GM18517 (cell line): ENCODE measurements around the gene DBP.

ENCODE experiments used
- ATAC-seq: cut with Tn5 transposase; IDR thresholded peaks from one replicate; pipeline ENCODE4 v1.9.1; 2021; ENCODE audit warnings: mild to moderate bottlenecking, moderate library complexity; ENCODE audit not compliant: unreplicated experiment

DBP gene

DNA sequence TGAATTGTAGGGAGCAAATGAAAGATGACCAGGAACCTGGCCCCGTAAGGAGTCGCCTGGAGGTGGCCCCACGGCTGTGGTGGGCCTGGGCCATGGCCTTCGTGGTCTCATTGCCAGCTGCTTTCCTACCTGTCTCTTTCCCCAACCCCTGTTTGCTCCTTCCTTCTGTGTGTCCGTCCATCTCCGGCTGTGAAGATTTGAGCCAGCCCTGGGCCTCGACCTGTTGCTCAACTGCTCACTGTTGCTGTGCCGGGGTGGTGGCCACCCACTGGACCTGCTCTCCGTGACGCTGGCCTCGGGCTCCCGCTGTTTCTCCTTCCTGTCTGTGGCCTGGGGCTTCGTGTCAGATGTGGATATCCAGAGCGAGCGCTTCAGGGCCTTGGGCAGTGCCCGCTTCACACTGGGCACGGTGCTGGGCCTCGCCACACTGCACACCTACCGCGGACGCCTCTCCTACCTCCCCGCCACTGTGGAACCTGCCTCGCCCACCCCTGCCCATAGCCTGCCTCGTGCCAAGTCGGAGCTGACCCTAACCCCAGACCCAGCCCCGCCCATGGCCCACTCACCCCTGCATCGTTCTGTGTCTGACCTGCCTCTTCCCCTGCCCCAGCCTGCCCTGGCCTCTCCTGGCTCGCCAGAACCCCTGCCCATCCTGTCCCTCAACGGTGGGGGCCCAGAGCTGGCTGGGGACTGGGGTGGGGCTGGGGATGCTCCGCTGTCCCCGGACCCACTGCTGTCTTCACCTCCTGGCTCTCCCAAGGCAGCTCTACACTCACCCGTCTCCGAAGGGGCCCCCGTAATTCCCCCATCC, 8.5 kb downstream of the DBP start:
- no peak for ATAC-seq

DNA sequence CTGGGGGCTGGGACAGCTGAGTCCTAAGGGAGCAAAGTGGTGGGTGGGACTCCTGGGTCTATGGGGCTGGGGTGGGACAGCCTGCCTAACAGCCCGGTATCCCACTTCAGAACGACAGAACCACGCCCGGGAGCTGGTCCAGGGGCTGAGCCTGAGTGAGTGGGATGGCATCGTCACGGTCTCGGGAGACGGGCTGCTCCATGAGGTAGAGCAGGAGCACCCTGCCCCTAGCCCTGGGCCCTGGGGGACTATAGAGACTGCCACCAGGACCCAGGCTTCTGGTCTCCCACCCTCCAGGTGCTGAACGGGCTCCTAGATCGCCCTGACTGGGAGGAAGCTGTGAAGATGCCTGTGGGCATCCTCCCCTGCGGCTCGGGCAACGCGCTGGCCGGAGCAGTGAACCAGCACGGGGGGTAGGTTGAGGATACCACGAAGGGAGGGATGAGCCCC, 9.3 kb downstream of the DBP start:
- no peak for ATAC-seq

DNA sequence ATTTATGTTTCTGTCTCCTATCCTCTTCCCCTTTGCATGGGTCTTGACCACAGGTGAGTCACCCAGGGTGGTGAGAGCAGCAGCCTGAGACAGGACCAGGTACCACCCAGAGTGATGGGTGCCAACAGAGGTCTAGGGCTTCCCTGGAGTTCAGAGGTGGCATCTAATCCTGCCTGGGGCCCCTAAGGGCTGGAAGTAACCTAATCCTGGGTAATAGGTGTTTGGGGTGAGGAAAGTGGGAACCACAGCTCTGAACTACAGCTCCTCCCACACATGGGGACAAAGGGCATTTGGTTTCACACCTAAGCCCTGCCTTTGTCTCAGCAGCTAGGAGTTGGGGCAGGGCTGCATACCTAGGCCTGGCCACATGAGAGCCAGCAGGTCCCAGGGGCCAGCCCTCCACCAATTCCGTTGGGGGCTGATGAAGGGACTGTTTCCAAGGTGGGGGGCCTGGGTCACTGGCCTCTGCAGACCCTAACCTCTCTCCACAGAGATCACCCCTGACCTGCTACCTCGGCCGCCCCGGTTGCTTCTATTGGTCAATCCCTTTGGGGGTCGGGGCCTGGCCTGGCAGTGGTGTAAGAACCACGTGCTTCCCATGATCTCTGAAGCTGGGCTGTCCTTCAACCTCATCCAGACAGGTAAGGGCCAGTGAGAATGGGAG, 9.8 kb downstream of the DBP start:
- no peak for ATAC-seq

DNA sequence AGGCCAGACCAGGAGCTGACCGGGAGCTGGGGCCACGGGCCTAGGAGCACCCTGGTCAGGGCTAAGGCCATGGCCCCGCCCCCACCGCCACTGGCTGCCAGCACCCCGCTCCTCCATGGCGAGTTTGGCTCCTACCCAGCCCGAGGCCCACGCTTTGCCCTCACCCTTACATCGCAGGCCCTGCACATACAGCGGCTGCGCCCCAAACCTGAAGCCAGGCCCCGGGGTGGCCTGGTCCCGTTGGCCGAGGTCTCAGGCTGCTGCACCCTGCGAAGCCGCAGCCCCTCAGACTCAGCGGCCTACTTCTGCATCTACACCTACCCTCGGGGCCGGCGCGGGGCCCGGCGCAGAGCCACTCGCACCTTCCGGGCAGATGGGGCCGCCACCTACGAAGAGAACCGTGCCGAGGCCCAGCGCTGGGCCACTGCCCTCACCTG, 11.3 kb downstream of the DBP start:
- ATAC-seq = no peak

DNA sequence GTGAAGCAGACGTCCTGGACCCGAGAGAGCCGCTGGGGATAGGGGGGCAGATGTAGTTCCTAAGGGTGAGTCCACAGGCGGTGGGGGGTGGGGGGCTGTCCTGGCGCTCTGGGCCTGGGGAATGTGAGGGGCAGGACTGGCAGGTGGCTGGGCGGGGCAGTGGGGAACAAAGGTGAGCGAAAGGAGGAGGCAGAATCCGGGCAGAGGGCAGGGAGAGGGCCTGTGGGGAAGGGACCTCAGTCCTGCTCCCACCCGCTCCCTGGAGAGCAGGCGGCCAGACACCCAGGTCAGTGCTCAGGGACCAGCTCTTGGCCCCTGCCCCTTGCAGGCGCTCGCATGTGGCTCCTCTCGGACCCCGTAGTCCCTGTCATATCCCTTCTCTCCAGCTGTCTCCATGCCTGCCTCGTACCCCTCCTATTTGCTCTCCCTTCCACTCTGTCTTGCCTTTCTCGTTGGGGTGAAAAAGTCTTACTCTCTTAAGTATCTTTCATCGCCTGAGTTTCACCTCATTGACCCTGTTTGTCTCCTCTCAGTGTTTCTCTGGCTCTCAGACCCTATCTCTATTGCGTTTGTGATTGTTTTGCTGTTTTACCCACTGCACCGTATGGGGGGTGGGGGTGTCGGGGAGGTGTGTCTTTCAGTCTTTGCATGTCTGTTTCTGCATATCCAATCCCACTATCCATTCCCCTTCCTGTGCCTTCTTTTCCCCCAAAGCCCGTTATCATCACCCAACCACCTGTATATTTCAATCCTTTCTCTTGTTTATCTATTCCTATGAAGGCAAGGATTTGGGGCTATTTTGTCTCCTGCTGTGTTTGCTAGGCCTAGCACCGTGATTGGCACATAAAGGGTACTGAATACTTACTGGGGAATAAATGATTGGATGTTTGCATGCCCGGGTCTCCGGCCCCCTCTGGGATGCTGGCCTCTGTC, 12.1 kb downstream of the DBP start:
- ATAC-seq = no peak

DNA sequence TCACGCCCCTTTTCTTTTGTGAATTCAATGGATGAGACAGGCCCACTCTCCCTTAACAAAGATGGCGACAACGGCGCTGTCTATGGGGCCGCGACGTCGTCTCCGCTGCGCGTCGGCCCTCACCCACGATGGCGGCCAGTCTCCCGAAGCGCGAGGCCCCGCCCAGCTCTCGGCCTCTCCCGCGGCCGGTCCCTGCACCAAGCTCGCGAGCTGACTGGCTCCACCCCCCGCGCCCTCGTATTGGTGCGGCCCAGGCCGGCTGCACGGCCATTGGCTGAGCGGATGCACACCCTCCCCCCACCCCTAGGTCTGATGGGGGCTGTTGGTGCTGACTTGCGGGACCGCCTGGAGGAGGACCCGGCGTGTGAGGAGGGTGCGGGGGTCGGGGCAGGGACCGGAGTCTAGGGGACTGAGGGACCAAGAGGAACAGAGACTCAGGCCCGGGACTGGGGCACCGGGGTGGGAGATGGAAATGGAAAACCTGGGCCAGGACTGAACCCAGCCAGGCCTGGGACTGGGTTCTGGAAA, 13.0 kb downstream of the DBP start:
- peak; percentile 38 for ATAC-seq

DNA sequence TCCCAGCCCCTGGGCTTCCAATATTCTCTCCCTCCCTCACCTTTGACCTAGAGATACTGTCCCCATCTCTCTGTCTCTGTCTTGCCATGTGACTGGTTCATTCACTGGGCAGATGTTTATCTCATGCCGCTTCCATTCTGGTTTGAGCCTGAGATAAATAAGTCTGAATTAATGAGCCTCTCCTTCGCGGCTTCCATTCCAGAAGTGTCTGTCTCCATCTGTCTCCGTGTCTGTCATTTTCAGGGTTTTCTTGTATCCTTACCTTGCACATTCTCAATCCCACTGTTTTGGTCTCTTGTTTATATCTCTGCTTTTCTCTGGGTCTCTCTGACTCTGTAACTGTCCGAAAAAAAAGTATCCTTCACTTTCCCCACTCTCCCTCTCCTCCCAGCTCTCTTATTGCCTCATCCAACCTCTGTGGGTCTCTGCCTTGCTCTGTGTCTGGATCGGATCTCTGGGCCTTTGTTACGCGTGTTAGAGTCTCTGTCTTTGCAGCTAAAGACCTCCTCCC, 13.6 kb downstream of the DBP start:
- no peak for ATAC-seq

DNA sequence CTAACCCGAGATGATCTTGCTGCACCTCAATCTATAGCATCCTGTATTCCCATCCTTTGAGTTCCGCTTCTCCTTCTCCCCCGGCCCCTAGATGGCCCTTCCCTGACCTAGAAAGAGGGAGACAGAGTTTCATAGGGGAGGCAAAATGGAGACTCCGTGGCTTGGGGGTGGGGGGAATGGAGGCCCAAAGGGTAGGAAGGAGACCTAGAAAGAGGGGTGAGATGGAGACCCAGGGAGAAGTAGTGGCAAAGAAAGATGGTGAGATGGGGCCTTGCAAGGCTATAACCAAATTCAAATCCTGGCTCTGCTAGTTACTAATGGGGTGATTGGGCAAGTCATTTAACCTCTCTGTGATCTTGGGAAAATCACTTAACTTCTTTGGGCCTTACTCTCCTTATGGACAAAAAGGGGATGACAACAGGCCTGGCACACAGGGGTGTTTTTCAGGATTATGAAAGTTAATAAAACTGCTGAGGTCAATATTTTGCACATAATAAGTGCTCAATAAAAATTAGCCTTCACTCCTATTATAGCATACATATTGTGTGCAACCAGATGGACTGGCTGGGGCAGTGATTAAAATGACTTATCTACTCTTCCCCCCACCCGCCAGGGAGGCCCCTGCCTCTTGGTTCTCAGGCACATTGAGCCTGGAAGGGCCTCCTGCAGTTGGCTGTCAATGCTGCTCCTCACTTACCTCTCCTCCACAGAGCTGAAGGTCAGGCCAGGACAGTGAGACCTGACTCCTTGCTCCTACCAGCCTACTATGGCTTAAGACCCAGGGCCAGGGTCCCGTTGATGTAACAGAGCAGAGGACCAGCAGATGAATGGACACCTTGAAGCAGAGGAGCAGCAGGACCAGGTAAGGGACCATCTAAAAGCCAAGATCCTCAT, 17.2 kb downstream of the DBP start:
- ATAC-seq = no peak

DNA sequence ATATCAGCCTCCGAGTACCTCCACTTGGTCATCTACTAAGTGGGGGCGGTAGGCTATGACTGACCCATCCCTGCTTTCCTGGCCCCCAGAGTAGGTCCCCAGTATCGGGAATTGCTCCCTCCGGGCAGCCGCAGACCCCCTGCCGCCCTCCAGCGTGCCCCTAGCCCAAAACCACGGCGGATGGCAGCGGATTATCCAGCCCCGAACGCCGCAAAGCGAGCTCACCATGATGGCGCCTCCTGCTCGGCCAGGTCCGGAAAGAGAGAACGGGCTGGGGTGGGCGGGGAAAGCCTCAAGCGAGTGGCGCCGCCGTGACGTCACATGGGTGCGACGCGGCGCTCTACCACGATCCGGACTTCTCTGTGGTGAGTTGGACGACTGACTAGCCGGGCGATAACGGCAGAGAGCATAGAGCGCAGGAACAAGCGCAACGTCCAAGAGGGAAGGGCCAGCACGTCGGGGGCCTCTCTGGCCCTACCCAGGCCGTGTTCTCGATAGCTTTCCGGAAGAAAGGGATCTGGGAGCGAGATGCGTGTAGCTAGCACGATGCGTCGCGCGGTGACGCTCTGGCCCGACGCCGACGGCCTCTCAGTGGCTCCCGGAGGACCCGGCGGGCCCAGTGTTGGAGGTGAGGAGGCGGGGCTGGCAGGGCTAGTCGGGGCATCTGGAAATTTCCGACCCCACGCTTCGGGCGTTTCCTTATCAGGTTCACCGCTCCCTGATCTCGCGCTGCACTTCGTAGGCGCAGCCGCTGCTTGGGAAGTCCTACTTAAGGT, 18.1 kb downstream of the DBP start, which contains the start of the genes RPL18 and SPHK2:
Gene RPL18, minus strand, starts transcription at position 263 of the 776 bp plus-strand sequence. Its CDS starts 35 bp downstream, at position 228.
Gene SPHK2, plus strand, starts transcription at position 591 of the 776 bp plus-strand sequence. CDS start 1,009 bp downstream, outside the sequence.
- ATAC-seq = peak; percentile 91

DNA sequence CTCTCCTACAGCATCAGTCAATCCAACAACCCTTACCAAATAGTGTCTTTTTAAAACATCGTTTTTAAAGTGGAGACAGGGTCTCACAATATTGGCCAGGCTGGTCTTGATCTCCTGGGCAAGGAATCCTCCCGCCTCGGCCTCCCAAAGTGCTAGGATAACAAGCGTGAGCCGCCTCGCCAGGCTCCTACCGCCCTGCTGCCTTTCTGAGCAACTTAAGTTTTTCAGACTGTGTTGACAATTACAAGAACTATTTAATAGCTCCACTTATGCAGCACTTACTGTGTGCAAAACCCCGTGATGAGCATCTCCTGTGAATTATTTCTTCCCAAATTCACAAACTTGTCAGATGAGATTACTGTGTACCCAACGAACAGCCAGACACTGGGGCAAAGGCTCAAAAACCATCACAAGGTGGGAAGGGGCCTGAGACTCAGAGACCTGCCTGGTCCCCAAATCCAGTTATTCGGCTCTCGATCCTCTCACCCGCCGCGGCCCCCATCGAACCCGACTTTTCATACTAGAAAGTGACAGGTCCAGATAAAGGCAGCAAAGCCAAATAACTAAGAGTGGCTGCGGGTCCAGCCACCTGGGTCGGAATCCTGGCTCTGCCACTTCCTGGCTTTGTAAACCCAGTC, 18.8 kb downstream of the DBP start:
- ATAC-seq = no peak

DNA sequence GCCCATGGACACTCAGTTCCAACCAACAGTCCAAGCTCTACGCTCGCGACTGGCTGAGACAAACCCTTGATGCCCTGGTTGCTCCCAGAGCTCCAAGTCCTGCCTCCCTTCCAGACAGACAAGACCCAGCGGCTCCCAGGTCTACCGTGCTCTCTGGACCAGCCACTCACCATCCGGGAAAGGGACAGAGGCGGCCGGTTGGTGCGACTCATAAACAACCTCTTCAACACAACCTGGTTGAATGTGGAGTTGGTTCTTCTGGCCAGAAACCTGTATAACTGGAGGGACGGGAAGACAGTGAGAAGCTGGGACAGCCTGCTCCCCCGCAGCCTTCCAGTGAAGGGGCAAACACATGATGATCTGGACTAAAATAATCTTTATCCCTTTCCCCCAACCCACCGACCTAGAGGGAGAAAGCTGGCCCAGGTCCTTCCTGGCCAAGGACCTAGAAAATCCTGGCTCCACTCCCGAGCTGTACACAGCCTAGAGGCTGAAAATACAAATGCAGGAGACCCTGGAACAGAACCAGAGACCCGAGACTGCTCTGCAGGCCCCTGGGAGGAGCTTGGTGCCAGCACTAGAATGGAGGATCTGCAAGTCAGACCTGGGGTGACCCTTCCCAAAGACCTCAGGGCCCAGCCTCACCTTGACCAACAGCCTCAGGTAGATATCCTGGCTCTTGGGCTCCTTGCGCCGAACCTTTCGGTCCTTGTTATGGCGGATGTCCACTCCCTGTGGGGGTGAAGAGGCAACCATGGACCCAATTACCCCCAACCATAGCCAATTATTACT, 19.8 kb downstream of the DBP start:
- ATAC-seq = no peak

DNA sequence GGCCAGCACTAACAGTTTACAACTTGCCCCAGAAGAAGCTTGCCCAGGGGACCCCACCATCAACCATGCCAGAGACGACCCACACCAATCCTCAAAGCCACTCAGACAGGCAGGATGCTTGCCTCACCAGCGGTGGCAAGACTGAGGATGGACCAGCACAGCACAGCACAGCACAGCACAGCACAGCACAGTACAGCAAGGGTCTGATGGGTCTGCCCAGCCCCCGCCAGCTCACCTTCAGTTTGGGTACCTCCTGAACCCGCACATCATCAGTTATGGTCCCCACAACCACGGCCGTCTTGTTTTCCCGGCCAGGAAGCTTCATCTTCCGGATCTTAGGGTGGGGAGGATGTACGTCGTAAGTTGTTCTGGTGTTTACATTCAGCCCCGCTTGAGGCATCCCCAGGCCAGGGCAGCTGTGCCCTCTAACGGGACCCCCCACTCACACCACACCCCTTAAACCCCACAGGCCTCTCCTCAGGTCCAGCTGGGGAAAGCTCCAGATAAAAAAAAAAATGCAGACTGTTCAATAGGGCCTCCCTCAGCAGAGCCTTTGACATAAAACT, 20.6 kb downstream of the DBP start:
- no peak for ATAC-seq

DNA sequence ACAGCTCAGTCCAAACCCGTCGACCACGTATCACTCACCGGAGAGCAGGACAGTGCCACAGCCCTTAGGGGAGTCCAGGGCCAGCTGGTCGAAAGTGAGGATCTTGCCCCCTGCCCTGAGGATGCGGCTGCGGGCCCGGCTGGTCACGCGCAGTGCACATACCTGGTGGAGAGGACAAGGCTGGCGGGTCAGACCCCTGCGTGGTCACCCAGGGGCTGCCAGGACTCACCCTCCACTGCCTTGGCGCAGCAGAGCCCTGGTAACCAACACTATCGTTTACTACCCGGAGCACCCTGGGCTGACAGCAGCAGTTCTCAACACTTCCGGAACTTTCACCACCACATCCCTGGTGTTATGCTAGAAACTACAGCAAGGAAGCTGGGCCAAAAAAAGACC, 21.1 kb downstream of the DBP start:
- ATAC-seq = no peak

DNA sequence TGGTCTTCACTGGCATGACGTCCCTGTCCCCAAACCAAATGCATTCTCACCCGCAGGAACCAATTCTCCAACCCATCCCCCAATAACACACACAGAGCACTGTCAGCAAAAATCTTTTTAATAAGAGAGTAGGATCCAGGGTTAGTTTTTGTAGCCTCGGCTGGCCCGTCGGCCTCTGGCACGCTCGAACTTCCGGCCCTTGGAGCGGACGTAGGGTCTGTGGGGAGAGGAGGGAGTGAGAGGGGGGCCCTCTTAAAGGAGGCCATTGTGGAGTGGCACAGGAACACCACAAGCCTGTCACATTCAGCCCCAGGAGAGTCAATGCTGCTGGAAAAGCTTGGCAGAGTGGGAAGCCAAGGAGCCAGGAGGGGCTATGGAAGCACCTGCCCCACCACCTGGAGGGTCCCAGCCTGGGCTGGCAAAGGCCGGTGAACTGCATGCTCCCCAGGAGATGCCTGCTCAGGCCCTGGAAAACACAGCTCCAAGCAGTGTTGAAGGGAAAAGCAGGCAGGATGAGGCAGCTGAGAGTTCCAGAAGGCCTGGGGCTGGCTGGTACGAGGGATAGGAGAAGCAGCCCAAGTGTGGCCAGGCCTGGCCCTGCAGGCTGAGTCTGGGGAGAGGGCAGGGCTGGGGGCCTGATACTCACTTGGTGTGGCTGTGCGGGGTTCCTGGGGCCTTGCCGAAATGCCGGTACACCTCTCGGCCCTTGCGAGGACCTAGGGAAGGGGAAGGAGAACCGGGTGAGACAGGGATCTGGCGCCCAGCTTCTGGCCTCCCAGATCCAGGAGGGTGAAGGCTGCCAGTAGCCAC, 21.7 kb downstream of the DBP start:
- no peak for ATAC-seq

DNA sequence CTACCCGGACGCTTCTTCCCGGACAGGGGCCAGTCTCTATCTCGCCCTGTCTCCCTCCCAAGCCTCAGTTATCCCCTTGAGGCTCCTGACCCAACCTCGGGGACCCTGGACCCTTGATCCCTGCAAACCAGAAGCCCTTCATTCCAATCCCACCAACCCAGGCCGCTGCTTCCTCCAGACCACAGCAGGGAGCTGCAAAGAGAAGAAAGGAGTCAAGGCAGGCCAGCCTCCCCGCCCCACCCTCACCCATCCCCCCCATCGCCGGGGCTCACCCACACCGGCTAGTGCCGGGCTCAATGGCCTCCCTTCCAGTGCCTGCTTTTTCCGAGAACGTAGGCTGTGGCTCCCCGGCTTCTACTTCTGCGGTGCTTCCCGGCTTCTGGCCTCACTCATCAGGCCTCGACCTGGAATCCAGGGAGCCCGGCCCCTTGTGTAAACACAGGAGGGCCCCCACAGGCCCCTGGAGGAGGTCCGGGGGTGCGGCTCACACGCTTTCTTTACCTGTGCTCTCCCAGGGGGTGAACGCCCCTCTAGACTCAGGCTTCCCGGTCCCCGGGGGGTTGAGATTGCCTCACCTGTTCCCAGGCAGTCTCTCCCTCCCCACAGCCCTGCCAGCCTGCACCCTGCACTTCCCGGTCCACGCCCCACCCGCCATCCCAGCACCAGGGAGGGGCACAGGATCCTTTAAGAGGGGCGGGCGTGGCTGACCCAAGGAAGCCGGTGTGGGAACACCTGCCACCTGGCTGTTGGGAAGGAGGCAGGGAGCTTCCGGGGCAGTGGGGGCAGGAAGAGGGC, 22.5 kb downstream of the DBP start, which contains the start of gene FAM83E:
Gene FAM83E, minus strand, starts transcription at position 641 of the 795 bp plus-strand sequence. CDS start 1,704 bp downstream, outside the sequence.
- no peak for ATAC-seq
